MM.1S (cell line): ENCODE measurements around the gene PVR.
A peak's percentile ranks its signal among the peaks of the same experiment; 100 is the strongest.

Experiments used
- DNase-seq: peaks from one replicate; pipeline ENCODE4 v3.0.0-alpha.2; 2015
- H2AFZ ChIP-seq: fragments of 300-600 bp; sonication (generic); 2 replicates; pipeline ENCODE4 v1.6.0; 2016; ENCODE audit warnings: antibody characterized with exemption, low read length
- H3F3A ChIP-seq: fragments of 300-600 bp; sonication (generic); 2 replicates; pipeline ENCODE4 v1.6.1; 2016; ENCODE audit warnings: mild to moderate bottlenecking, antibody characterized with exemption, low read length, moderate library complexity, mixed read lengths; ENCODE audit not compliant: insufficient read depth
- H3K27ac ChIP-seq: fragments of 300-600 bp; sonication (generic); 2 replicates; pipeline ENCODE4 v1.5.1; 2016; ENCODE audit warnings: mild to moderate bottlenecking, low read length
- H3K27me3 ChIP-seq: fragments of 300-600 bp; sonication (generic); replicated peaks from 2 replicates; pipeline ENCODE4 v1.6.0; 2016; ENCODE audit warnings: low read length; ENCODE audit not compliant: insufficient read depth
- H3K36me3 ChIP-seq: fragments of 300-600 bp; sonication (generic); replicated peaks from 2 replicates; pipeline ENCODE4 v1.6.1; 2016; ENCODE audit warnings: mild to moderate bottlenecking, low read length, mixed read lengths; ENCODE audit not compliant: insufficient read depth
- H3K4me1 ChIP-seq: fragments of 300-600 bp; sonication (generic); 2 replicates; pipeline ENCODE4 v1.6.1; 2016; ENCODE audit warnings: low read length, mixed read lengths
- H3K4me2 ChIP-seq: fragments of 300-600 bp; sonication (generic); 2 replicates; pipeline ENCODE4 v1.6.0; 2016; ENCODE audit warnings: low read depth, low read length
- H3K4me3 ChIP-seq: fragments of 300-600 bp; sonication (generic); 2 replicates; pipeline ENCODE4 v1.5.1; 2016; ENCODE audit warnings: low read length, mixed read lengths
- H3K79me2 ChIP-seq: fragments of 300-600 bp; sonication (generic); 2 replicates; pipeline ENCODE4 v1.6.1; 2016; ENCODE audit warnings: mixed run types, low read length, mixed read lengths
- H3K9ac ChIP-seq: fragments of 300-600 bp; sonication (generic); 2 replicates; pipeline ENCODE4 v1.6.1; 2016; ENCODE audit warnings: low read length, mixed read lengths
- H3K9me2 ChIP-seq: fragments of 300-600 bp; sonication (generic); replicated peaks from 2 replicates; pipeline ENCODE4 v1.6.1; 2016; ENCODE audit warnings: mild to moderate bottlenecking, low read length, mixed read lengths; ENCODE audit not compliant: insufficient read depth
- H3K9me3 ChIP-seq: fragments of 300-600 bp; sonication (generic); replicated peaks from 2 replicates; pipeline ENCODE4 v1.6.1; 2016; ENCODE audit warnings: mild to moderate bottlenecking, low read length, mixed read lengths; ENCODE audit not compliant: insufficient read depth
- H4K20me1 ChIP-seq: fragments of 300-600 bp; sonication (generic); 2 replicates; pipeline ENCODE4 v1.6.1; 2016; ENCODE audit warnings: mild to moderate bottlenecking, low read length, moderate library complexity, mixed read lengths; ENCODE audit not compliant: insufficient read depth
- EZH2 ChIP-seq: fragments of 300-600 bp; sonication (generic); optimal IDR thresholded peaks from 2 replicates; pipeline ENCODE3; 2017; ENCODE audit warnings: low read depth, mild to moderate bottlenecking, antibody characterized with exemption, low read length, mixed read lengths
- EZH2phosphoT487 ChIP-seq: fragments of 300-600 bp; sonication (generic); IDR thresholded peaks from 2 replicates; pipeline ENCODE4 v1.6.1; 2018; ENCODE audit warnings: antibody characterized with exemption, low read length
- TF ChIP-seq, protein P1 (sequence below): fragments of 300-600 bp; sonication (generic); IDR thresholded peaks from 2 replicates; pipeline ENCODE4 v1.5.1; 2016; ENCODE audit warnings: antibody characterized with exemption, low read length, mixed read lengths

Gene PVR, protein sequence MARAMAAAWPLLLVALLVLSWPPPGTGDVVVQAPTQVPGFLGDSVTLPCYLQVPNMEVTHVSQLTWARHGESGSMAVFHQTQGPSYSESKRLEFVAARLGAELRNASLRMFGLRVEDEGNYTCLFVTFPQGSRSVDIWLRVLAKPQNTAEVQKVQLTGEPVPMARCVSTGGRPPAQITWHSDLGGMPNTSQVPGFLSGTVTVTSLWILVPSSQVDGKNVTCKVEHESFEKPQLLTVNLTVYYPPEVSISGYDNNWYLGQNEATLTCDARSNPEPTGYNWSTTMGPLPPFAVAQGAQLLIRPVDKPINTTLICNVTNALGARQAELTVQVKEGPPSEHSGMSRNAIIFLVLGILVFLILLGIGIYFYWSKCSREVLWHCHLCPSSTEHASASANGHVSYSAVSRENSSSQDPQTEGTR

DNA sequence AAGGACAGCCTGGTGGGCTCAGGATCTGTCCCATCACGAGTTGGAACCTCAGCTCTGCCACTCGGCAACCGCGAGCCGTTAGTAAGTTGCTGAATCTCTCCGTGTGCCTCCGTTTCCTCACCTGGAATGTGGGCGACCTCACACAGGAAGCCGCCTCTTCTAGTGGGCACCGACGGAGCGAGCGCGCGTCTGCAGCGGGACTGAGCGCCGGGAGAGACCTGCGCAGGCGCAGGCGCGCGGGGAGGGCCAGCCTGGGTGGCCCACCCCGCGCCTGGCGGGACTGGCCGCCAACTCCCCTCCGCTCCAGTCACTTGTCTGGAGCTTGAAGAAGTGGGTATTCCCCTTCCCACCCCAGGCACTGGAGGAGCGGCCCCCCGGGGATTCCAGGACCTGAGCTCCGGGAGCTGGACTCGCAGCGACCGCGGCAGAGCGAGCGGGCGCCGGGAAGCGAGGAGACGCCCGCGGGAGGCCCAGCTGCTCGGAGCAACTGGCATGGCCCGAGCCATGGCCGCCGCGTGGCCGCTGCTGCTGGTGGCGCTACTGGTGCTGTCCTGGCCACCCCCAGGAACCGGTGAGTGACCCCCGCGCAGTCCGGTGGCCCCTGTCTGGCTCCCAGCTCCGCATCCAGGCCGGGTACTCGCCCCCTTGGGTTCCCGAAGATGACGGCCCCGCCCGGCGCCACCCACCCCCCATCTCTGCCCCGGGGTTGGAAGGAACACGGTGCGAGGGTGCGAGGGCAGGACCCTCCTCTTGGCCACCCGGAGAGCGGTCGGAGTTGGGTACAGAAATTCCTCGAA, at the start of gene PVR:
Gene PVR, plus strand, starts transcription at position 306 of the 797 bp plus-strand sequence. Its CDS starts 187 bp downstream, at position 493.
- no peaks in the 10 kb centered on the region for H3K36me3 ChIP-seq
- H2AFZ ChIP-seq: peak within 1 kb of the TSS; percentile 94
- peak within 1 kb of the TSS; percentile 94 for H3K4me2 ChIP-seq
- H3K9me3 ChIP-seq: no peaks in the 10 kb centered on the region
- H3K27ac ChIP-seq: no peak within 1 kb of the TSS
- no peaks in the 10 kb centered on the region for H3K27me3 ChIP-seq
- peak within 1 kb of the TSS; percentile 58 for H3K9ac ChIP-seq
- H4K20me1 ChIP-seq: no peaks in the 10 kb centered on the region
- peak within 1 kb of the TSS; percentile 93 for H3K4me3 ChIP-seq
- TF ChIP-seq, protein P1, sequence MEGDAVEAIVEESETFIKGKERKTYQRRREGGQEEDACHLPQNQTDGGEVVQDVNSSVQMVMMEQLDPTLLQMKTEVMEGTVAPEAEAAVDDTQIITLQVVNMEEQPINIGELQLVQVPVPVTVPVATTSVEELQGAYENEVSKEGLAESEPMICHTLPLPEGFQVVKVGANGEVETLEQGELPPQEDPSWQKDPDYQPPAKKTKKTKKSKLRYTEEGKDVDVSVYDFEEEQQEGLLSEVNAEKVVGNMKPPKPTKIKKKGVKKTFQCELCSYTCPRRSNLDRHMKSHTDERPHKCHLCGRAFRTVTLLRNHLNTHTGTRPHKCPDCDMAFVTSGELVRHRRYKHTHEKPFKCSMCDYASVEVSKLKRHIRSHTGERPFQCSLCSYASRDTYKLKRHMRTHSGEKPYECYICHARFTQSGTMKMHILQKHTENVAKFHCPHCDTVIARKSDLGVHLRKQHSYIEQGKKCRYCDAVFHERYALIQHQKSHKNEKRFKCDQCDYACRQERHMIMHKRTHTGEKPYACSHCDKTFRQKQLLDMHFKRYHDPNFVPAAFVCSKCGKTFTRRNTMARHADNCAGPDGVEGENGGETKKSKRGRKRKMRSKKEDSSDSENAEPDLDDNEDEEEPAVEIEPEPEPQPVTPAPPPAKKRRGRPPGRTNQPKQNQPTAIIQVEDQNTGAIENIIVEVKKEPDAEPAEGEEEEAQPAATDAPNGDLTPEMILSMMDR: no peak
- no peak for TF ChIP-seq EZH2
- TF ChIP-seq EZH2phosphoT487: no peak
- H3K9me2 ChIP-seq: no peaks in the 10 kb centered on the region
- H3K4me1 ChIP-seq: no peaks in the 10 kb centered on the region
- no peaks in the 10 kb centered on the region for H3F3A ChIP-seq
- H3K79me2 ChIP-seq: peaks cover 6% of the 10 kb centered on the region
- peak; percentile 61 for DNase-seq

DNA sequence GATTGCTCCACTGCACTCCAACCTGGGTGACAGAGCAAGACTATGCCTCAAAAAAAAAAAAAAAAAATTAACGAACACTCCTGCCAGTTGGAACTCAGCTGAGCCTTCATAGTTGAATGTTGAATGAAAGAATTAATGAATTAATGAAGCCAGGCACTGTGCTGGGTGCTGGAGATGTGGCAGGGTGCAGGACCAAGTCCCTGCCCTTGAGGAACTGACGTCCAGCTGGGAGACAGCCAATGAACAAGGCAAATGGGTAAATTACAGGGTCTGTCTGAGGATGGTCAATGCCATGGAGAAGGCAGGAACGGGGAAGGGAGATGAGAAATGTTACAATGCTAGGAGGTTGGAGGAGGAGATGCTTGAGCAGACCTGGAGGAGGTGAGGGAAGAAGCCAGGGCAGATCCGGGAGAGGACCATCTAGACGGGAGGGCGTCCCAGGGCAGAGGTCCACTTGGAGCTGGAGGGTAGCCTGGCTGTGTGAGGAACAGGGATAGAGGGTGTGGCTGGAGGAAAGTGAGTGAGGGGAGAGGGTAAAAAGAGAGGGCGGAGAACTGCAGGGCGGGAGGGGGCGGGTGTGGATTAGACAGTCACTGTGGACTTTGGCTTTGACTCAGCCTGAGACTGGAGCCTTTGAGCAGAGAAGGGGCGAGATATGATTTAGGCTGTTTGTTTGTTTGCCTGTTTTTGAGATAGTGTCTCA, 47.1 kb upstream of the PVR start:
- Histone ChIP-seq H3K9me2 (no peaks in the 10 kb centered on the region), H3K4me3 (no peak overlapping the region), H3K4me1 (no peaks in the 10 kb centered on the region), H3K36me3 (no peaks in the 10 kb centered on the region), H3K9ac (no peak overlapping the region), H3K79me2 (no peaks in the 10 kb centered on the region), H3K27ac (no peak overlapping the region), H3K27me3 (peaks cover 28% of the 10 kb centered on the region; the same call in 1 of the 2 replicates), H4K20me1 (no peaks in the 10 kb centered on the region), H3K9me3 (no peaks in the 10 kb centered on the region), H3K4me2 (no peak overlapping the region), H2AFZ (no peak overlapping the region), H3F3A (no peaks in the 10 kb centered on the region)
- TF ChIP-seq, protein P1: no peak
- TF ChIP-seq EZH2phosphoT487 (no peak), EZH2 (no peak)
- DNase-seq: no peak

DNA sequence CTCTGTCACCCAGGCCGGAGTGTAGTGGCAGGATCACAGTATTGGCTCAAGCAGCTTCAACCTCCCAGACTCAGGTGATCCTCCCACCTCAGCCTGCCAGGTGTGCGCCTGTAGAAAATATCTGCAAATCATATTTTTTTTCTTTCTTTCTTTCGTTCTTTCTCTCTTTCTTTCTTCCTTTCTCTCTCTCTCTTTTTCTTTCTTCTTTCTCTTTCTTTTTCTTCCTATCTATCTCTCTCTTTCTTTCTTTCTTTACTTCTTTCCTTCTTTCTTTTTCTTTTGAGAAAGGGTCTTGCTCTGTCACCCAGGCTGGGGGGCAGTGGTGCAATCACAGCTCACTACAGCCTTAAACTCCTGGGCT, 46.6 kb upstream of the PVR start:
- peaks cover 30% of the 10 kb centered on the region; the same call in 1 of the 2 replicates for H3K27me3 ChIP-seq
- no peaks in the 10 kb centered on the region for H3K9me2 ChIP-seq
- H4K20me1 ChIP-seq: no peaks in the 10 kb centered on the region
- no peaks in the 10 kb centered on the region for H3F3A ChIP-seq
- DNase-seq: no peak
- no peak overlapping the region for H3K9ac ChIP-seq
- no peak overlapping the region for H3K4me3 ChIP-seq
- H2AFZ ChIP-seq: no peak overlapping the region
- H3K79me2 ChIP-seq: no peaks in the 10 kb centered on the region
- H3K36me3 ChIP-seq: no peaks in the 10 kb centered on the region
- no peak overlapping the region for H3K27ac ChIP-seq
- H3K9me3 ChIP-seq: no peaks in the 10 kb centered on the region
- no peaks in the 10 kb centered on the region for H3K4me1 ChIP-seq
- TF ChIP-seq EZH2 (no peak), EZH2phosphoT487 (no peak)
- TF ChIP-seq, protein P1: no peak
- no peak overlapping the region for H3K4me2 ChIP-seq
